ENCODE measurements around the gene TSPEAR.

DNA sequence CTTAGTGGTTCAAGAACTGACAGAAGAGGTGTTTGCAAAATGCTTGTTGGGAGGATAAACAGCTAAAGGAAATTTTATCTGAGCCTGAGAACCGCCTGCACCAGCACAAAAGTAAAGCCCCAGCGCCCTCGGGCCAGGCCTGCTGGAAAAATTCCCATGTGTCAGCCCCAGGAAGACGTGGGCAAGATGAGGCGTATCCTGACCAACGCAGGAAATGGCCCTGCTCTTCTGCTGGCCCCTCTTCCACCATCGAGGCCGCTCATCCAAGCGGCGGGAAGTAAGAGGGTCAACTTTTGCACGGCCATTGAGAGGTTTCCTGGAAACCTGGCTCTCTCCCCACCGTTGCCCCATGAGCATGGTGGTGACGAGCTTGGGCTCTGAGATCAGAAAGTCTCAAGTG is 216.4 kb downstream of the TSPEAR start:
- TF ChIP-seq, protein P1, sequence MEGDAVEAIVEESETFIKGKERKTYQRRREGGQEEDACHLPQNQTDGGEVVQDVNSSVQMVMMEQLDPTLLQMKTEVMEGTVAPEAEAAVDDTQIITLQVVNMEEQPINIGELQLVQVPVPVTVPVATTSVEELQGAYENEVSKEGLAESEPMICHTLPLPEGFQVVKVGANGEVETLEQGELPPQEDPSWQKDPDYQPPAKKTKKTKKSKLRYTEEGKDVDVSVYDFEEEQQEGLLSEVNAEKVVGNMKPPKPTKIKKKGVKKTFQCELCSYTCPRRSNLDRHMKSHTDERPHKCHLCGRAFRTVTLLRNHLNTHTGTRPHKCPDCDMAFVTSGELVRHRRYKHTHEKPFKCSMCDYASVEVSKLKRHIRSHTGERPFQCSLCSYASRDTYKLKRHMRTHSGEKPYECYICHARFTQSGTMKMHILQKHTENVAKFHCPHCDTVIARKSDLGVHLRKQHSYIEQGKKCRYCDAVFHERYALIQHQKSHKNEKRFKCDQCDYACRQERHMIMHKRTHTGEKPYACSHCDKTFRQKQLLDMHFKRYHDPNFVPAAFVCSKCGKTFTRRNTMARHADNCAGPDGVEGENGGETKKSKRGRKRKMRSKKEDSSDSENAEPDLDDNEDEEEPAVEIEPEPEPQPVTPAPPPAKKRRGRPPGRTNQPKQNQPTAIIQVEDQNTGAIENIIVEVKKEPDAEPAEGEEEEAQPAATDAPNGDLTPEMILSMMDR (IDR thresholded peaks at IDR 0.05): no peak
- no peak for TF ChIP-seq POLR2A (IDR thresholded peaks at IDR 0.05)

Measured in thyroid gland (tissue), 4 donors.